Right ventricle myocardium inferior (tissue), 1 donor: ENCODE data around the gene IGSF5. TPM values are rescaled to one million over a fixed set of nuclear protein-coding genes. Genes with fewer than 3 reads are reported as not detected.

Source experiments
- ATAC-seq: fragments of 200-7000 bp; cut with Tn5 transposase; one replicate; pipeline ENCODE4 v1.9.1; 2020; ENCODE audit warnings: mild to moderate bottlenecking, moderate library complexity
- DNase-seq: peaks from one replicate; pipeline ENCODE4 v3.0.0; 2021; ENCODE audit errors: missing footprints
- intact Hi-C: fragments of 100-400 bp; cut with DNase I; formaldehyde crosslinking; loops from one replicate; pipeline ENCODE4 v1.11.0; 2022
- total RNA-seq: library from RNA; stranded (reverse); fragmentation: NEBNext Ultra II Directional; extraction: Animal tissue kit (Norgen Biotek cat#: 25700); gene quantifications from one replicate; pipeline ENCODE4 v1.2.1, GENCODE V29; 2021
- donor health status: DM: no; HTN: yes; CAD: no; lungs with severe emphysema.

IGSF5 gene
- total RNA-seq, 1 donor from 2014 or later, result 3.2 TPM

DNA sequence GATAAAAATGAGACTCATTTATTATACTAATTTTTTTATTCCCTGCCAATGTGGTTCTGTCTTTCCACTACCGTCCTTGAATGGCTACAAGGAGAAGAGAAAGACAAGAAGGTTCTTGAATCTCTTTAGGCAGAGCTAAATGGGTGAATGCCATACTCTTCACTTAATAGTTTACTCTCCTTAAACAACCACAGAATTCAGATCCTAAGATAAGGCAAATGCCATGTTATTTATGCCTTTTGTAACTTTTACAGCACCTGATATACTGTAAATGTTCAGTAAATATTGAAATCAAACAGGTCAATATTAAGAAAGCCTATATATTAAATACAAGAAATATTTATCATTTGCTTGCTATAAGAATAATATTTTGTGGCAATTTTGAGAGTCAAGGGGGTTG lies 58.4 kb downstream of the IGSF5 start:
- intact Hi-C loops, result no loop called here
- DNase-seq, result no peak
- ATAC-seq, result no peak

DNA sequence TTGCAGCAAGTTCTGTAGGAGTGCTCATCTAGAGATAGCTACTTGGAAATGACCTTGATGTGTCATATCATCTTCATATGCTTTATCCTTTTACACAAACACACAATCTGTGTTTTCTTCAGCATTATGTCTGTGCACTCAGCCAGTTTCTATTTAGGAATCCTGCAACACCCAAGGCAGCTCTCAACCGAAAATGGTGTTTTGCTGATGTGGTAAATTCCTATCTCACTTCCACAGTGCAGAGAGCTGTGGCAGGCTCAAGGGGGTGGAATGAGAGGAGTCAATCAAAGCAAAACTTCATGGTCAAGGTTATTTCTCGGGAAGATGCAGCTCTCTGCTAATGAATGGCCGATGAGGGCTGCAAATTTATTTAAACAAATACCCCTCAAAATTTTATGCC lies 59.3 kb downstream of the IGSF5 start:
- ATAC-seq (peak; percentile 51), DNase-seq (no peak)
- intact Hi-C loops, result no loop called here

DNA sequence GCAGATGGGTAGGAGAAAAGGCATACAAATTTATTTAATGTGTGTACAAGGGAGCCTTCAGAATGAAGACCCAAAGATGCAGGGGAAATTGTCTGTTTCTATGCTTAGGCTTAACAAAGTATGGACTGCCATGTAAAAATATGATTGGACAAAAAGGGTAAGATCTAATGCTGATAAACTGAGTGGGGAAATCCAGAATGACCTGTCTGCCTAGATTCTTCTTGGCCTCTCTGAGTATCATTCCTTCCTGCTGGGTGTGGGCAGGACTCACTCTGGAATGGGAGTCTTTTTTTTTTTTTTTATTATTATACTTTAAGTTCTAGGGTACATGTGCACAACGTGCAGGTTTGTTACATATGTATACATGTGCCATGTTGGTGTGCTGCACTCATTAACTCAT lies 61.0 kb downstream of the IGSF5 start:
- ATAC-seq (no peak), DNase-seq (no peak)
- intact Hi-C loops, result no loop called here

DNA sequence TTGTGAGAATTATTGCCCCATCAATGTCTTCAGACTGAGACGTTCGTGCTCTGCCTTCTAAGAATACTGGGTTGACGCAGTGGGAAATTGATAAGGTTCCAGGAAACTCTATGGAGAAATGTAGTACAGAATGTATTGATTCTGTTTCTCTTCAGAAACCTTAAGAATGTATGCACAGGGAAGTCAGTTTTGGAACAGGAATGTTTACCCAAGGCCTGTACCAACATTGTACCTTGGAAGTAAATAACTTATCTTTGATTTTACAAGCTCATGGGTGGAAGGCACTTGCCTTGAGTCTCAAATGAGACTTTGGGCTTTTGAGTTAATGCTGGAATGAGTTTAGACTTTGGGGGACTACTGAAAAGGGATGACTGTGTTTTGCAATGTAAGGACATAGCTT lies 62.8 kb downstream of the IGSF5 start:
- ATAC-seq, result no peak
- DNase-seq, result no peak
- intact Hi-C loops, result no loop called here

- no peak for ATAC-seq
- intact Hi-C loops, result no loop called here
Observed at GRCh38 chr21:39809936-39810335, 65.0 kb downstream of the IGSF5 start.

DNA sequence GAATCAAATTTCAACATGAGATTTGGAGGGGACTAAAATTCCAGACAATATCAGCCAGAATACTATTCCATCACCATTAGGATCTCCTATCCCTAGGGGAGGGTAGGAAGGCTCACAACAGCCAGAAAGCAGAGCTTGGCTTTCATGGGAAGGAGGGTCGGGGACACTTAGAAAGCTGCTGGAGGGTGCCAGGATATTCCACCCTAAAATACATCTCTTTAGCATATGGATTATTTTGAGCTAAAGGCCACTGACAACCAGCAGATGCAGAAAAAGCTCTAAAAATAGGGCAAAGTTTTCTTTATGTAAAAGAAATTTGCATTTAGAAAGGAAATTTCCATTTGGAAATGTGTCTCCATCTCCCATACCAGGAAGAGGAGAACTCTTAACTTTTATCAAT lies 68.0 kb downstream of the IGSF5 start:
- DNase-seq (no peak), ATAC-seq (no peak)
- intact Hi-C loops, result no loop called here

More at GRCh38 chr21:39809936-39810335, 65.0 kb downstream of the IGSF5 start:
- no peak for DNase-seq

GRCh38 chr21:39818557-39818956 lies 73.6 kb downstream of the IGSF5 start:
- intact Hi-C loops, result no loop called here
- ATAC-seq (no peak), DNase-seq (no peak)

GRCh38 chr21:39822042-39822441 lies 77.1 kb downstream of the IGSF5 start:
- intact Hi-C loops, result no loop called here
- no peak for DNase-seq
- ATAC-seq, result no peak

GRCh38 chr21:39825250-39825649 lies 80.3 kb downstream of the IGSF5 start:
- no peak for ATAC-seq
- intact Hi-C loops, result no loop called here
- DNase-seq, result no peak

DNA sequence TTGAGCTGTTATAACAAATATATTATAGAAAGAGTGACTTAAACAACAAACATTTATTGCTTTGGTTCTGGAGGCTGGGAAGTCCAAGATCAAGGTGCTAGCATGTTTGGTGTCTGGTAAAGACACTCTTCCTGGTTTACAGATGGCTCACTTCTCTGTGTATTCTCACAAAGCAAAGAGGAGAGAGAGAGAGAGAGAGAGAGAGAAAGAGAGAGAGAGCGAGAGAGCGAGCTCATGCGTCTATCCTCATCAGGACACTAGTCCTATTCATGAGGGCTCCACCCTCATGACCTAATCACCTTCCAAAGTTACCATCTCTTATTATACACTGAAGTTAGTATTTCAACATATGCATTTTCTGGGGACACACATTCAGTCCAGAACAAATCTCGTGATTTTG lies 89.6 kb downstream of the IGSF5 start:
- DNase-seq (no peak), ATAC-seq (no peak)
- intact Hi-C loops, result no loop called here

DNA sequence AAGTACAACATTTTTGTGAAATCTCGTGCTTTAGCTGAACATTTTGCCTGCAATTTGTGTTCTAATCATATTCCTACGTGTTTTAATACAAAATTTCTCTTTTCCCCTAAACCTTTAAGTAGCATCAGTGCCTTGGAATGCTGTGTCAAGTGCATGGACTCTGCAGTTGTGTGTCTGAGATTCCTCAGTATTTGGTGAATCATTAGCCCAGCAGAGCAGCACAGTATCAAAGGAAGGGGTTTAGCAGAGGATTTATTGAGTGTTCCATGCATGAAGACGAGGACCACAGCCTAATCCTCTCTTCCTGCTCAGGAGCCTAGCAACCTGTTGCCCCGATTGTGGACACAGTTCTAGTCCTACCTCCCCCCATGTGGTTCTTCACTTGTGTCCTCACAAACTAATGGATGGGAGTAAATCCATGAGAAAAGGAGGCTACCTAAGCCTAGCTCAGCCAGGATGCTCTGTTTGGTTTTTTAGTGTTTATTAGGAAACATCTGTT lies 92.9 kb downstream of the IGSF5 start:
- ATAC-seq (no peak), DNase-seq (no peak)
- intact Hi-C loops, result no loop called here

- DNase-seq, result no peak
- no peak for ATAC-seq
- intact Hi-C loops, result no loop called here
Observed at GRCh38 chr21:39840373-39841097, 95.6 kb downstream of the IGSF5 start.

DNA sequence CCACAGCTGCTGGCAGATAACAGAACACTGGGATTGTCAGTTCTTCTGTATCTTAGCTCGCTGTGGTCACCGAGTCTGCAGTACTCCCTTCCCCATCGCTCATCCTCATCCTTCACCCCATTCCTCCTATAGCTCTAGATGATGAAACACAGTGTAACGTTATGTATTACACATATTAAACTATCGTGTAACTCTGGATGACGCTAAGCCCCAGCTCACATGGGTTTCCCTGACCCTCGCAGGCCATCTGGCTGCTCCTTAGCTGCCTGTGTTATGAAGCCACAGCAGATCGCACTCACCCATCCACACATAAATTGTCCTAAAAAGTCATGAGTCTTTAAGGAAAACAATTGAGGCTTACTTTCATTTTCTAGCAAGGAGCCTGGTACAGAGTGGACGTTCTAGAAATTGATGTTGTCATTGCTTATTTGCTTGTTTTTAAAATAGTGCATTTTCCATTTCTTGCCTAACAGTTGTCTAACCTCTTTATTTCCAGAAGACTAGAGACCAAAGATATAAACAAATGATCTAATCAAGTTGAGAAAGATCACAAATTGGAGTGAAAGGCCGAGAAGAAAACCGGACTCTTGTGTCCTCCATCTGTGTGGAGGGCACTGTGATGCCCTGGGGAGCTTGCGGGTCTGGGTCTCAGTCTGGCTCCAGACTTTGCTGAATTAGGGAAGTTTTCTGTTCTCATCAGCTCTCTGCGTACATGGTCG lies 97.9 kb downstream of the IGSF5 start:
- ATAC-seq, result no peak
- no peak for DNase-seq
- intact Hi-C loops, result no loop called here

DNA sequence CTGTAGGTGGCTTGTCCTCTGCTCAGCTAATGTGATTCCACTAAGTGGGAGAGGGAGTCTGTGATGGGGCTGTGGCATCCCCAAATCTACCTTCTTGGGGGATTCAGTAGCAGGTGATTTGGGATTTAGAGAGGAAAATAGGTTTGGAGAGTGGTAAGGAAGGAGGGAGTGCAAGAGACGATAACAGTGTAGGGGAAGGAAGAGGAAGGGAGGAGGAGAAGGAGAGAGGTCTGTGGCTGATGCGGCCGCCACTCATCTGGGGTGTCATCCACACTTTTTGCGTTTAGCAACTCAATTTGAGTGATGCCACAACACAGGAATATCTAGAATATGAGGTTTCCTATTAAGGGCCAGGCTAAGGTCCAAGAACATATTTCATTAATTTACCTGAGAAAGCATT lies 98.5 kb downstream of the IGSF5 start:
- ATAC-seq, result no peak
- DNase-seq, result no peak
- intact Hi-C loops, result no loop called here

- intact Hi-C loops, result no loop called here
- no peak for DNase-seq
- no peak for ATAC-seq
Observed at GRCh38 chr21:39843916-39844315, 98.9 kb downstream of the IGSF5 start.

- DNase-seq (no peak), ATAC-seq (no peak)
- intact Hi-C loops, result no loop called here
Observed at GRCh38 chr21:39845571-39846130, 100.7 kb downstream of the IGSF5 start.

GRCh38 chr21:39847877-39848276 lies 102.9 kb downstream of the IGSF5 start:
- ATAC-seq, result no peak
- DNase-seq, result no peak
- intact Hi-C loops, result no loop called here

DNA sequence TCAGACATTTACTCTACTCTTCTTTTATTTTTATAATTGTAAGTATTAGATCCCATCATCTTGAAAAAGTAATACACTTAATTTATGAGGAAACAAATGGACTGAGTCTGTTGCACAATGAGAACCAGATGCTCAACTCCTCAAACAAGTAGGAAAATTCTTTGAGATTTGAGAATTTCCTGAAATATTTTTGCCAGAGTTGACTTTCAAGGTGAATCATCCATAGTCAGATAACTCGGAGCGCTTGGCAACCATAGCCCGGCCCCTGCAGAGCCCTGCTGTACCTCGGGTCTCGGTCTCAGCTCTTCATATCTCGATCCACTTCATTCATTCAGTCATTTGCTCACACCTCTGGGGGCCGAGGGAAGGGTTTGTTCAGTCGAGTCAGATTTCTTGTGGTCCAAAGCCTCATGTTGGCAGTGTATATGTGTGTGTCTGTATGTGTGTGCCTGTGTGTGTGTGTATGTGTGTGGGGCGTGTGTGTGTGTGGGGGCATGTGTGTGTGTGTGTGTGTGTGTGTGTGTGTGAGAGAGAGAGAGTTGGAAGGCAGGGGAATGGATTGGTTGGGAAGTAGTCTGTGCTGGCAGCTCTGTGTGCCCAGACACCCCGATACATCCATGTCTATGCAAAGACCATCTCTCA lies 104.2 kb downstream of the IGSF5 start:
- ATAC-seq (no peak), DNase-seq (no peak)
- intact Hi-C loops, result no loop called here

DNA sequence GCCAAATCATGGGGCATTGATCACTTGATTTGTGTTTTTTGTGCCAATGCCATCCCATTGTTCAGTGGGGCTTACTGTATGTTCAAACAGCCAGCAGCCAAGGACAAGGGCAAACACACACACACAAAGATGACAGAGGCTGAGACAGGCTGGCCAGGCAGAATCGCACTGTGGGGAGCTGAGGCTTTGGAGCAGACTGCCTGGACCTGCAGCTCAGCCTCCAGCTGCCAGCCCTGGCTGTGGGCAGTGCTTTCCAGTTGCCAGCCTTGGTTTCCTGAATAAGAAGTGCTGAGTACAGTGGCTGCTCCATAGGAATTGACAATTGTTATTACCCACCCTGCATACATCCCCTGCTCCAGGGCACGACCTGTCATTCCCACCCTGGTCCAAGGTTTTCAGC lies 105.3 kb downstream of the IGSF5 start:
- intact Hi-C loops, result no loop called here
- ATAC-seq (peak; percentile 31), DNase-seq (no peak)
